ENCODE measurements around the gene AKR1C3.
"Not testable (repeated sequence)": the region's sequence is repeated elsewhere in the genome, so short reads cannot be mapped to it uniquely, and the experiment has no call there.

GRCh38 chr10:5060791-5061190 lies 33.4 kb upstream of the AKR1C3 start:
- TF ChIP-seq, protein P1, sequence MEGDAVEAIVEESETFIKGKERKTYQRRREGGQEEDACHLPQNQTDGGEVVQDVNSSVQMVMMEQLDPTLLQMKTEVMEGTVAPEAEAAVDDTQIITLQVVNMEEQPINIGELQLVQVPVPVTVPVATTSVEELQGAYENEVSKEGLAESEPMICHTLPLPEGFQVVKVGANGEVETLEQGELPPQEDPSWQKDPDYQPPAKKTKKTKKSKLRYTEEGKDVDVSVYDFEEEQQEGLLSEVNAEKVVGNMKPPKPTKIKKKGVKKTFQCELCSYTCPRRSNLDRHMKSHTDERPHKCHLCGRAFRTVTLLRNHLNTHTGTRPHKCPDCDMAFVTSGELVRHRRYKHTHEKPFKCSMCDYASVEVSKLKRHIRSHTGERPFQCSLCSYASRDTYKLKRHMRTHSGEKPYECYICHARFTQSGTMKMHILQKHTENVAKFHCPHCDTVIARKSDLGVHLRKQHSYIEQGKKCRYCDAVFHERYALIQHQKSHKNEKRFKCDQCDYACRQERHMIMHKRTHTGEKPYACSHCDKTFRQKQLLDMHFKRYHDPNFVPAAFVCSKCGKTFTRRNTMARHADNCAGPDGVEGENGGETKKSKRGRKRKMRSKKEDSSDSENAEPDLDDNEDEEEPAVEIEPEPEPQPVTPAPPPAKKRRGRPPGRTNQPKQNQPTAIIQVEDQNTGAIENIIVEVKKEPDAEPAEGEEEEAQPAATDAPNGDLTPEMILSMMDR (IDR thresholded peaks at IDR 0.05) = not testable (repeated sequence)
- TF ChIP-seq POLR2A (IDR thresholded peaks at IDR 0.05) = not testable (repeated sequence)
